CD4-positive, alpha-beta T cell treated with Interleukin-2 at 100 ng/mL for 4 hours (primary cell): Measurements from ENCODE around the gene FGD5.
"Not testable (repeated sequence)": the region's sequence is repeated elsewhere in the genome, so short reads cannot be mapped to it uniquely, and the experiment has no call there.

ENCODE experiments used
- DNase-seq: peaks from one replicate; pipeline ENCODE4 v3.0.0-alpha.2; 2020; ENCODE audit warnings: low spot score

Gene FGD5

DNA sequence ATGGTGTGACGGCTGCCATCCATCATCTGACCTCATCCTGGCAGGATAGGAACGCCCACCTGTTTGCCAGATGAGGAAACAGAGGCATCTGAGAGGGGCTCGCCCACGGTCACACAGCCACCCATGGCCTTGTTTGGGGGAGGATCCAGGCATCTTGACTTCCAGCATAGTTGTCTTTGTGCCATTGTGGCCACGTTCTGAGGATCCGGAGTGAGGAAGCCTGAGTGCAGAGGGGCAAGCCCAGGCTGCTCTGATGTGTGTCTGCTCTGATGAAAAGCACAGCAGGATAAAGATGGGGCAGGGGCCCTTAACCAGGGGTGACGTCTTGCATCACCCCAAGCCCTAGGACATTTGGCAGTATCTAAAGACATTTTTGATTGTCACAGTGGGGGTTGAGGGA lies 58.7 kb downstream of the FGD5 start:
- no peak for DNase-seq

DNA sequence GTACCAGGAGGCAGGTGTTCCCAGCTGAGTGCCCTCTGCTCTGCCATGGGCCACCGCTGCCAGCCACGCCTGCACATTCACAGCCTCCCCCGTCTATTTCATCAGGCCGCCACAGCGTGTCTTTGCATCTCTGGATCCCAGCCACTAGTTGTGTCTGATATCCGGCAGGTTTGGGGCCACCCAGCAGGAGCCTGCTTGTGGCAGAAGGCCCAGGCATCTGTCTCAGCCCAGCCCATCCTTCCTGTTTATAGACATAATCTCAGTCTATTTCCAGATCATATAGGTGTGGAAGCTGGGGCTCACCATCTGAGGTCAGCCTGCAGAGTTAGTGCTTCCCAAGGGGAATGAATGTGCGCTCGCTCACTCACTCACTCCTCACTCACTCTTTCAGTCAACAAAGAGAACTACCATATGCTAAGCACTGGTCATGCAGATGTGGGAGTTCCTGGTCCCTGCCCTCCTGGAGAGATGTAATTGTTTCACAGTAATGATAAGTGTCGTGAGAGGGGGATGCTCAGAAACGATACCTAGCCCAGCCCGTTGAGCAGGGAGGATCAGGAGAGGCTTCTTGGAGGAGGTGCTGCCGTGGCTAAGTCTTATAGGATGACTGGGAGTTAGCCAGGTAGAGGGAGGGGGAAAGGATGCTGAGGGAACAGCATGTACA lies 60.6 kb downstream of the FGD5 start:
- DNase-seq: peak; percentile 3

DNA sequence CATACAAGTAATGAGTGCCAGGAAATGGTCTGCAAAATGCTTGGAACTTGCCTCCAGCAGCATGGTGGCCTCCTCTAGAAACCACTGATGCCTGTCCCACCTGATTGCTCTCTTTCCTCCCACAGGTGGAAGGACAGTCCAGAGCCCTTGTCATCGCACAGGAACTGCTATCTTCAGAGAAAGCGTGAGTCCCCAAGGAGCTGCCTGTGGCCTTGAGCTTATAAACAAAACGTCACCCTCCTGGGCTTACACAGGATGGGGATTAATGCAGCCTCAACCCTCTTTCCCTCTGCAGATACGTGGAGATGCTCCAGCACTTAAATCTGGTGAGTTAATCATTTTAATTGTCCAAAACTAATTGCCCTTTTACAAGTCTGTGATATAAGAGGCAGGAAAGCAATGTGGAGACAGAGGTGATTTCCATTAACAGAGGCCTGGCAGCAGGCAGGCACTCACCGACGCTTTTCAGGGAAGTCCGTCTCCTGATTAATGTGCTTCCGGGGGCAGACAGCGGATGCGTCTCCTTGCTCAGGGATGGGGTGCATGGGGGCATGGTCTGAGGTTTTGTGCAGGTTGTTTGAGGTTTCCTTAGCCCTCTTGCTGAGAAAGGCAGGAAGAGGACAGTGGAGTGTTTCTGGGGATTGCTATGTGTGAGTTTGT lies 61.8 kb downstream of the FGD5 start:
- no peak for DNase-seq

DNA sequence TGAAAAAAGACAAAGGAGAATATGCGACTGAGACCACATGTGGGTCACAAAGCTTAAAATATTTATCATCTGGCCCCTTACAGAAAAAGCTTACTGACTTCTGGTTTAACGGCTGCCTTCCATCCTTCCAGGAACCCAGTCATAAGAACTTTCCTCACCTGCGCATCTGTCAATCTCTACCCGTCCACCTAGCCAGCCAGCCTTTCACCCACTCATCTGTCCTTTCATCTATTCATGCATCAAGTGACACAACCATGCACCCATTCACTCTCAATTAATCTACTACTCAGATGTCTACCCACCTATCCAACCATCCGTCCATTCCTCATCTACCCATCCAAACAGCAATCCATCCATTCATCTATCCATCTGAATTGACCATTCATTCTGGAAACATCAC lies 64.5 kb downstream of the FGD5 start:
- no peak for DNase-seq

DNA sequence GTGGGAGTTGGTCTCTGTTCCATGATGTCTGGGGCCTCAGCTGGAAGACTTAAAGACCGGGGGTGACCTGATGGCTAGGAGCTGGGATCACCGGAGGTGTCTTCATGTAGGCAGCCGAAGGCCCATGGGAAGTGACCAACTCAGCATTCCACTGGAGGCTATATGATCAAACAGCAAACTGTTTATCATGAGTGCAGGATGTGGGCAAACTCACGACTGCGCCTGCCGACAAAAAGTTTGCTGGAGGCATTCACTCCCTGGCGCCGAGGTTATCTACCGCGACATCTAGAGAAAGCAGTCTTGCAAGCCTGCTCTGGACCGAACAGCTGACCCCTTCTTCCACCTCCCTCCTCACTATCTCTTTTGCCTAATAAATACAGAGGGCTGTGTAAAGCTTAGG lies 65.9 kb downstream of the FGD5 start:
- peak; percentile 6 for DNase-seq

DNA sequence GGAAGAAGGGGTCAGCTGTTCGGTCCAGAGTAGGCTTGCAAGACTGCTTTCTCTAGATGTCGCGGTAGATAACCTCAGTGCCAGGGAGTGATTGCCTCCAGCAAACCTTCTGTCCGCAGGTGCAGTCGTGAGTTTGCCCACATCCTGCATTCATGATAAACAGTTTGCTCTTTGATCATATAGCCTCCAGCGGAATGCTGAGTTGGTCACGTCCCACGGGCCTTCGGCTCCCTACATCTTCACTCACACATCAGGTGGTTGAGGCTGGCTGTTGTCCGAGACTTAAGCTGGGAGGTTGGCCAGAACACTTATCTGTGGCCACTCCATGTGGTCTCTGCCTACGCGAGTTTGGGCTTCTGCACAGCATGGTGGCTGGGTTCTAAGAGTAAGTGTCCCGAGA lies 66.5 kb downstream of the FGD5 start:
- peak; percentile 8 for DNase-seq

DNA sequence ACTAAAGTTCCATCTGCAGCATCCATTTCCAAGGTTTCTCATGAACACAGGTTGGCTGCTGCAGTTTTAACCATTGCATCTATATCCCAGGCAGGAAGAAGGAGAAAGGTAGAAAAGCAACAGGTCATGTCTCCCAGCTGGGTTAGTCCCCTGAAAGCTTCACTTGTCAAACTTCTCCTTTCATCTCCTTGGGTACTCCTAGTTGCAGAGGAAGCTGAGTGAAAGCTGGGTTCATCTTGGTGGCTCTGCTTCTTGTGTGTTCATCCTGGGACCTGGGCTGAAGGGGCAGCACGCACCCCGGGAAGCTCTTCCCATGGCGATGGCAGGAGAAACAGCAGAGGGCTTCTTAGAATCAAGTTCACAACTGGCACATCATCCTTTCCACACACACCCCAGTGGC lies 67.3 kb downstream of the FGD5 start:
- DNase-seq: no peak

DNA sequence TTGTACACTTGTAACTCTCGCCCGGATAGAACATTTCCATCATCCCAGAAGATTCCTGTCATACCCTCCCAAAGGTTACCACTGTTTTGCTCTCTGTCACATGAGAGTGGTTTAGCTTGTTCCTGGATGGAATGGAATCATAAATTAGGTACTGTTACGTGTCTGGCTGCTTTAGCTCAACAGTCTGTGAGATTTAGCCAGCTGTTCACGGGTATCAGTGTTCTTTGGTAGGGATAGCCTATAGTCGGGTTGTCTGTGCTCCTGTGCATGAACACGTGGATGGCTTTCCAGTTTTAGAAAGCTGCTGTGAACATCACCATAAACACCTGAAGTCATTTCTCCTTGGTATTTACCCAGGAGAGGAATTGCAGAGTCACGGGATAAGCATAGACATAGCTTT lies 70.4 kb downstream of the FGD5 start:
- no peak for DNase-seq

DNA sequence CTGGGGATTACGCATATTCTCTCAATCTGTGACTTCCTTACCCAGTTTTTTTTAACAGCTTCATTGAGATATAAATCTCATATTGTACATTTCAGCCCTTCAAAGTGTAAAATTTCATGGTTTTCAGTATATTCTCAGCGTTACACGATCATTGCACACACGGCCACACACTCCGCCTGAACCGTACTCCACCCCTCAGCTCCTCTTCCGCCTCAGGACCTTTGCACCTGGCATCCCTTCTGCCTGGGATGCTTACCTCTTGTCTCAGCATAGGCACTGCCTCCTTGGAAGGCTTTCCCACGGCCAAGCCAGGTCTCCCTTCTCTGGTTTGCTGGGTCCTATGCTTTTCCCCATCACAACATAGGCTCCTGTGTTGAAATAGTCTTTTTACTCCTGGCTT lies 71.2 kb downstream of the FGD5 start:
- no peak for DNase-seq

DNA sequence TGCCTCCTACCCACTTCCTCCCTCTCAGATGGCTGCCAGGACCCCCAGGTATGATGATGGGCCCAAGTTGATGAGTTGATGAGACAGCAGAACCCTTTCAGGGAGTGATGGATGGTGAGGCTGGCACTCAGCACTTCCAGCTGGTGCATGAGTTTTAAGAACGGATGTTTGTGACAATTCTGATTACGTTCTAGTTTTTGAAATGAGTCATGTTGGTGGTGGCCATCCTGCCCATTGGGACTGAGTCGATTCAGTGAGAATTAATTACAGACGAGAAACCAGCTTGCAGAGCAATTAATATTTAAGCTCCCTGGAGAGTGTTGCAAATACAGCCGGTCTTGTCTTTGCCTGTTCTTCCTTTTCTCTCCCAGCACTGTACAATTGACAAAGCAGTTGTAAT lies 71.7 kb downstream of the FGD5 start:
- DNase-seq: peak; percentile 18

DNA sequence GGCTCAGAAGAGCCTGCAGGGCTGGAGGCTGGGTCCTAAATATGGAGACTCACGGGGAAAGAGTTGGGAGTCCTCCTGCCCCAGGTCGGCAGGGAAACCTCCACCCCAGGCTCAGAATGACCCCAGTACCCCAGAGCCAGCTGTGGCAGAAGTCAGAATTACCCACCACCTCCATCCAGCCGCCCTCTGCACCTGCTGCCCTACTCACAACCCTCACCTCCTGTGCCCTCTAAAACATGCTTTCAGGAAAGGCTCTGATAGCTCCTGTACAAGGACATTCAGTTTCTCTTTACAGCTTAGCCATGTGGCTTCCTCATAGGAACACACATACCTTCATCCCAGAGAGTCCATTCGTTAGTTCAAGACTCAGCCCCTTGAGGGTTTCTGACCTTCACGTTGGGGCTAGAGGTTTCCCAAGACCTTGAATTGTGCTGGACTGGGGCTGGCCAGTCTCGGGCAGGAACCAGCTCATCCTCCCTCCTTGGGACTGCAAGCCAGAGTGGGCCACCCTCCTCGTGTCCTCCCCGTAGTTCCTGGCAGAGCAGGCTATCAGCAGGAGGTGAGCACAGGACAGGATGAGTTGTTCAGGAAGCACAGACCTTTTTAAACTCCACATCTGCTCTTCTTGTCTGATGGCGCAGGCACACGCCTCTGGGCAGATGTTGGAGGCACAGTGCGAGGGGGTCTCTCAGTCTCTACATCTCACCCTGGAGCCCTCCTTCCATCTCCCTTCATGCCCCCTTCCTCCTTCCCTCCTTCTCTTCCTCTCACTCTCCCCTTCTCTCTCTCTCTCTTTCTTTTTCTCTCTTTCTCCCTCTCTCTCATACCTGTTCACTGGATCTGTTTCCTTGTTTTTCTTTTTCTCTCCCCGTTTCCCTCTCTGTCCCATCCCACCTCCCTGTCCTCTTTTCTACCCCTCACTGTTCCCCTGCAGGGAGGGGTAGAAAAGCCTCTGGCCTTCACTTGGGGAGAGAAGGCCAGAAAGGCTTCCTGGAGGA lies 72.7 kb downstream of the FGD5 start:
- DNase-seq: no peak

DNA sequence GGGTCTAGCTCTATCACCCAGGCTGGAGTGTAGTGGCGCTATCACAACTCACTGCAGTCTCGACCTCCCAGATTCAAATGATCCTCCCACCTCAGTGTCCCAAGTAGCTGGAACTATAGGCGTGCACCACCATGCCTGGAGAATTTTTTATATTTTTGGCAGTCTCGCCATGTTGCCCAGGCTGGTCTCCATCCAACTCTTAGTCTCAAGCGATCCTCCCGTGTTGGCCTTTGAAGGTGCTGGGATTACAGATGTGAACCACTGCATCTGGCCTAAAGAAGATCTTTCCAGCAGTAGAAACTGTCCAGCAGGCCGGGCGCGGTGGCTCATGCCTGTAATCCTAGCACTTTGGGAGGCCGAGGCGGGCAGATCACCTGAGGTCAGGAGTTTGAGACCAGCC lies 73.5 kb downstream of the FGD5 start:
- no peak for DNase-seq

DNA sequence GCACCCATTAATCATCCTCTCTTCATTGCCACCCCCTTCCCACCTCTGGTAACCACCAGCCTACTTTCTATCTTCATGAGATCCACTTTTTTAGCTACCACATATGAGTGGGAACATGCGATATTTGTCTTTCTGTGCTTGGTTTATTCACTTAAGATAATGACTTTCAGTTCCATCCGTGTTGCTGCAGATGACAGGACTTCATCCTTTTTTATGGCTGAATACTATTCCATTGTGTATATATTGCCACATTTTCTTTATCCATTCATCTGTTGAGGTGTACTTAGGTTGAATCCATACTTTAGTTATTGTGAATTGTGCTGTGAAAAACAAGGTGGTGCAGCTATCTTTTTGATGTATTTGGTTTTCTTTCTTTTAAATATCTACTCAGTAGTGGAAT lies 75.3 kb downstream of the FGD5 start:
- DNase-seq: no peak

DNA sequence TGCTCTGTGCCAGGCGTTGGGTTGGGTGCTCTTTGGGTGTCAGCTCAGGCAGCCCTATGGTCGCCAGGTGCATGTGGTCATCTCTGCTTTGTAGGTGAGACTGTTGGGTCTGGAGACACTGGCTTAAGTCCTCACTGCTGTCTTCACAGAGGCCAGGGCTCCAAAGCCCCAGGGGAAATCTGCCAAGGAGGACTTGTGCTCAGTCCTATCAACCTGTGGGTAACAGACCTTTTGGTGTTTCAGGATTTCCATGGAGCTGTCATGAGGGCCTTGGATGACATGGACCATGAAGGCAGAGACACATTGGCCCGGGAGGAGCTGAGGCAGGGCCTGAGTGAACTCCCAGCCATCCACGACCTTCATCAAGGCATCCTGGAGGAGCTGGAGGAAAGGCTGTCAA lies 78.5 kb downstream of the FGD5 start:
- no peak for DNase-seq

DNA sequence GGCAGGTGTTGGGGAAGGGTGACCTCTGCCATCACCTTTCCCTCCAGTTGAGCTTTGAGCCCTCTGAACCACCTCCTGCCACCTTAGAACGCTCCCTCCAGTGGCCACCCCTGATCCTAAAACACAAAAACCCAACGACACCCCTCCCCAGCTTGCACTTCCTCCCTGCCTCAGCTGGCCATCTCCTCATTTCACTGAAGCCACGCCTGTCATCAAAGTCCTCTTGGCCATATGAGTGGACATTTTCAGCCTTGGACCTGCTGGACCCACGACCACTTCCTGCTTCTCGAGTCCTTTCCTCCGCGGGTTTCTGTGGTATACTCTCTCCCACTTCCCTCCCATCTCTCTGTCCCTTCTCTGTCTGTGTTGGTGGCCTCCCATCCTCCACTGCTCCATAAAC lies 80.2 kb downstream of the FGD5 start:
- no peak for DNase-seq

DNA sequence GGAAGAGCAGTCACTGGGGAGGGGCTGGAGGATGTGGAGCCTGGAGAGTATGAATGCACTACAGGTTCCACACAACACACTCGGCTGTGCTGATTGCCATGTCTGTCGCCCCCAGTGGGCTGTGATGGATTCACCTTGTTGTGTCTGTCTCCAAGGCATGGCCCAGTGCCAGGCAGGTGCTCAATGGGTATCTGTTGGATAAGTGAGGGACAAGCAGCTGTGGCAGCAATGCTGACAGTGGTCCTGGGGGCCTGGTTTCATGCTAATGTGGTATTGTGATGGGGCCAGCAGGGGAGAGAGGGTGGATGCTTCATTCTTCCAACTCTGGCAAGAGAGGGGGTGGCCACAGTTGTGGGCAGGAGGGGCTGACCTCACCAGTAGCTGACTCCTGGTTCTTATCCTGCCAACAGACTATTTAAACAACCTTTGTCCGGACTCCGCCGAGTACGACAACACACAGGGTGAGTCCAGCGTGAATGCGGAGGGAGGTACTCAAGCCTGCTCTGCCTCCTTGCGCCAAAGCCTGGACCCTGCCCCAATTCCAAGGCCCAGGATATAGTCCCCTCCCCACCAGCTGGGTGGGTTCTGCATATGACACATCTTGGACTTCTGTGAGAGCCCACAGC lies 81.3 kb downstream of the FGD5 start:
- DNase-seq: no peak

DNA sequence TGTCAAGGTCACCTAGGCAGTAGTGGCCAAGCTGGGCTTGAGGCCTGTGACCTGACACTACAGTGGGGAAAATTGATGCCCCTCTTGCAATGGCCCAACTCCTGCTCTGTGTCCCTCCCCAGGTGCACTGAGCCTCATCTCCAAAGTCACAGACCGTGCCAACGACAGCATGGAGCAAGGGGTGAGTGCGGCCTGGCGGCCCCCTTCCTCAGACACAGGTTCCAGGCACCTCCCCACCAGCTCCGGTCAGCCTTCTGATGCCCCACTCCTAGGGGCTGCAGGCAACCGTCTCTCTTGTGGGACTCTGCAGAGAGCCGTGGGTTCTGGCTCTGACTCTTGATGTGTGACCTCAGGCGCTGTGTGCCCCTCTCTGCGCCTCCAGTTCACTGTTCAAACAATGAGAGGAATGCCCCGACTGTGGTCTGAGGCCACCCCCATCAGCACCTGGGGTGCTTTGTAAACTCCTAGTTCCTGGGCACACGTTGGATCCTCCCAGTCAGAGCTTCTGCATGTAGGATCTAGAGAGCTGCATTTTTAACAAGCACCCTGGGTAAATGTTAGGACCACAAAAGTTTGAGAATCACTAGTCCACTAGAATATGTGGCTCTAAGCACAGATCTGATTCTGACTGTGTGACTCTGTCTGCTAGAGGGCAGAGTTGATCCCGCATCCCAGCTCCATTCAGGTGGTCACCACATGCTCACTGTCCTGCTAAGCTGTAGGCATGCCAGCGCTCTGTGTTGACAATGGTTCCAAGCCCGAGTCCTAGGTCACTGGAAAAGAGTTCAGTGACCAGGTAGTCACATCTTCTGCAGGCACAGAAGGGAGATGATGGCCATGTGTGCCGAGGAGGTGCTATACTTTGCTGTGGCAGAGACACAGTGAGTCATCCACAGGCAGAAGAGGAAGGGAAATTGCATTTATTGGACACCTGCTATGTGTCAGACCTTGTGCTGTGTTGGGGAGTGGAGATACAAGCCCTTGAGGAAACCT lies 82.4 kb downstream of the FGD5 start:
- DNase-seq: no peak

DNA sequence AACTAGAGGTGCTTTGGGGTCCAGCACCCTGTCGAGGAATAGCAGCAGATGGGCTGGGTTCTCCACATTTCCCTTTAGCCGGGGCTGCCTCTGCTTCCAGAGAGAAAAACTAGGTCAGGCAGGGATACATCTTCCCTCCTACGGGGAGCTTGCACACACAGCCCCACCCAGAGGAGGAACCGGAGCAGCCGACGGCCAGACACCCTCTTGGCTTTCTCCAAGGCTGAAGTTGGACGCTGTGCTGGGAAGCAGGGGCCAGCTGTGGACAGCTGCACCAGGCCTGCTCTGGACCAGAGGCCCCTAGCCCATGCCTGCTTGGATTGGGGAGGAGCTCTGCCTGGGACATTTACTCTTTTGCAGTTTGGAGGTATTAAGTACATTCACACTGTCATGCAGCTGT lies 84.0 kb downstream of the FGD5 start:
- DNase-seq: no peak

DNA sequence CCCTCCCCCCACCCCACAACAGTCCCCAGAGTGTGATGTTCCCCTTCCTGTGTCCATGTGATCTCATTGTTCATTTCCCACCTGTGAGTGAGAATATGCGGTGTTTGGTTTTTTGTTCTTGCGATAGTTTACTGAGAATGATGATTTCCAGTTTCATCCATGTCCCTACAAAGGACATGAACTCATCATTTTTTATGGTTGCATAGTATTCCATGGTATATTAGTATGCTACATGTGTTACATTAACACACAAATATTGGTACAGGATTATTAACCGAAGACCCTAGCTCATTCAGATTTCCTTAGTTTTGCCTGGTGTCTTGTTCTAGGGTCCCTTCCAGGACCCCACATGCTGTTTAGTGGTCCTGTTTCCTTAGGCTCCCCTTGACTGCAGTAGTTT lies 84.7 kb downstream of the FGD5 start:
- DNase-seq: not testable (repeated sequence)

DNA sequence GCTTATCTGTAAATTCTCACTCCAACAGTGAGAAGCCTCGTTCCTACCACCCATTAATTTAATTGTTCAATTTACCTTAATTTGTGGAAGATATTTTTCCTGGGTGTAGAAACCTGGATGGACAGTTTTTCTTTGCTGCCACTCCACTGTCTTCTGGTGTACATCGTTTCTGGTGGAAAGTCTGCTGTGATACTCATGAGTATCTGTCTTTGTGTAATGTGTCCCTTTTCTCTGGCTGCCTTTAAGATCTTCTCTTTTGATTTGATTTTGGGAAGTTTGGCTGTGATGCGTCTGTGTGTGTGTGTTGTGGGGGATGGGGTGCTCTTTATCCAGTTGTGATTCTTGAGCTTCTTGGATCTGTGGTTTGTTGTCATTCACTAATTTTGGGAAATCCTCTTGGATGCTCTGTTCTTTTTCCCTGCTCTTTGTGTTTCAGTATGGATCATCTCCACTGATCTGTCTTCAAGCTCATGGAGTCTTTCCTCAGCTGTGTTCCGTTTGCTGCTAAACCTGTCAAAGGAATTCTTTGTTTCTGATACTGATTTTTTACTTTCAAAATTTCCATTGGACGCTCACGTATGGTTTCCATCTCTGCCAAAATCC lies 86.4 kb downstream of the FGD5 start:
- DNase-seq: no peak
